ENCODE results near the gene WDR1. TPM values are rescaled to one million over a fixed set of nuclear protein-coding genes. Genes with fewer than 3 reads are reported as not detected.

WDR1 gene
- total RNA-seq, 1 experiment from 2014 or later = 199 TPM

- BruUV-seq (replicated peaks) = no TSS peak
- DNase-seq = no peak
- no peak overlapping the region for H3K4me3 Mint-ChIP-seq (ENCODE audit: low read depth, unreplicated experiment)
- CTCF ChIA-PET = no interaction called here
- no peaks in the 10 kb centered on the region for H3K27me3 Mint-ChIP-seq (ENCODE audit: unreplicated experiment)
- TF ChIP-seq, protein P1, sequence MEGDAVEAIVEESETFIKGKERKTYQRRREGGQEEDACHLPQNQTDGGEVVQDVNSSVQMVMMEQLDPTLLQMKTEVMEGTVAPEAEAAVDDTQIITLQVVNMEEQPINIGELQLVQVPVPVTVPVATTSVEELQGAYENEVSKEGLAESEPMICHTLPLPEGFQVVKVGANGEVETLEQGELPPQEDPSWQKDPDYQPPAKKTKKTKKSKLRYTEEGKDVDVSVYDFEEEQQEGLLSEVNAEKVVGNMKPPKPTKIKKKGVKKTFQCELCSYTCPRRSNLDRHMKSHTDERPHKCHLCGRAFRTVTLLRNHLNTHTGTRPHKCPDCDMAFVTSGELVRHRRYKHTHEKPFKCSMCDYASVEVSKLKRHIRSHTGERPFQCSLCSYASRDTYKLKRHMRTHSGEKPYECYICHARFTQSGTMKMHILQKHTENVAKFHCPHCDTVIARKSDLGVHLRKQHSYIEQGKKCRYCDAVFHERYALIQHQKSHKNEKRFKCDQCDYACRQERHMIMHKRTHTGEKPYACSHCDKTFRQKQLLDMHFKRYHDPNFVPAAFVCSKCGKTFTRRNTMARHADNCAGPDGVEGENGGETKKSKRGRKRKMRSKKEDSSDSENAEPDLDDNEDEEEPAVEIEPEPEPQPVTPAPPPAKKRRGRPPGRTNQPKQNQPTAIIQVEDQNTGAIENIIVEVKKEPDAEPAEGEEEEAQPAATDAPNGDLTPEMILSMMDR (IDR thresholded peaks at IDR 0.05; ENCODE audit: unreplicated experiment) = no peak
- H3K4me1 Mint-ChIP-seq (ENCODE audit: low read depth, unreplicated experiment) = no peaks in the 10 kb centered on the region
- no peak overlapping the region for H3K27ac Mint-ChIP-seq (ENCODE audit: unreplicated experiment)
- H3K36me3 Mint-ChIP-seq (ENCODE audit: insufficient read depth, unreplicated experiment) = peaks cover 28% of the 10 kb centered on the region
- H3K9me3 Mint-ChIP-seq (ENCODE audit: low read depth, unreplicated experiment) = no peaks in the 10 kb centered on the region
- intact Hi-C loops (cut with micrococcal nuclease; ENCODE audit: unreplicated experiment) = no loop called here
These were observed 33.9 kb downstream of the WDR1 start for GRCh38 chr4:10082459-10083272.

GRCh38 chr4:10082047-10082446 is 34.6 kb downstream of the WDR1 start:
- TF ChIP-seq, protein P1 (IDR thresholded peaks at IDR 0.05; ENCODE audit: unreplicated experiment) = no peak
- H3K27ac Mint-ChIP-seq (ENCODE audit: unreplicated experiment) = no peak overlapping the region
- DNase-seq = no peak
- no peaks in the 10 kb centered on the region for H3K9me3 Mint-ChIP-seq (ENCODE audit: low read depth, unreplicated experiment)
- intact Hi-C loops (cut with micrococcal nuclease; ENCODE audit: unreplicated experiment) = no loop called here
- no peak overlapping the region for H3K4me3 Mint-ChIP-seq (ENCODE audit: low read depth, unreplicated experiment)
- CTCF ChIA-PET = no interaction called here
- BruUV-seq (replicated peaks) = no TSS peak
- no peaks in the 10 kb centered on the region for H3K27me3 Mint-ChIP-seq (ENCODE audit: unreplicated experiment)
- no peaks in the 10 kb centered on the region for H3K4me1 Mint-ChIP-seq (ENCODE audit: low read depth, unreplicated experiment)
- H3K36me3 Mint-ChIP-seq (ENCODE audit: insufficient read depth, unreplicated experiment) = peaks cover 22% of the 10 kb centered on the region

GRCh38 chr4:10081218-10081606 is 35.4 kb downstream of the WDR1 start:
- TF ChIP-seq, protein P1 (IDR thresholded peaks at IDR 0.05; ENCODE audit: unreplicated experiment) = no peak
- no peaks in the 10 kb centered on the region for H3K4me1 Mint-ChIP-seq (ENCODE audit: low read depth, unreplicated experiment)
- H3K27me3 Mint-ChIP-seq (ENCODE audit: unreplicated experiment) = no peaks in the 10 kb centered on the region
- H3K27ac Mint-ChIP-seq (ENCODE audit: unreplicated experiment) = no peak overlapping the region
- peaks cover 18% of the 10 kb centered on the region for H3K36me3 Mint-ChIP-seq (ENCODE audit: insufficient read depth, unreplicated experiment)
- no peak for DNase-seq
- H3K9me3 Mint-ChIP-seq (ENCODE audit: low read depth, unreplicated experiment) = no peaks in the 10 kb centered on the region
- CTCF ChIA-PET = no interaction called here
- intact Hi-C loops (cut with micrococcal nuclease; ENCODE audit: unreplicated experiment) = no loop called here
- BruUV-seq (replicated peaks) = no TSS peak
- H3K4me3 Mint-ChIP-seq (ENCODE audit: low read depth, unreplicated experiment) = no peak overlapping the region

- CTCF ChIA-PET = no interaction called here
- no peak overlapping the region for H3K4me3 Mint-ChIP-seq (ENCODE audit: low read depth, unreplicated experiment)
- no peaks in the 10 kb centered on the region for H3K9me3 Mint-ChIP-seq (ENCODE audit: low read depth, unreplicated experiment)
- BruUV-seq (replicated peaks) = no TSS peak
- H3K27ac Mint-ChIP-seq (ENCODE audit: unreplicated experiment) = no peak overlapping the region
- no peak for DNase-seq
- no peaks in the 10 kb centered on the region for H3K4me1 Mint-ChIP-seq (ENCODE audit: low read depth, unreplicated experiment)
- no peaks in the 10 kb centered on the region for H3K27me3 Mint-ChIP-seq (ENCODE audit: unreplicated experiment)
- TF ChIP-seq, protein P1 (IDR thresholded peaks at IDR 0.05; ENCODE audit: unreplicated experiment) = no peak
- peaks cover 18% of the 10 kb centered on the region for H3K36me3 Mint-ChIP-seq (ENCODE audit: insufficient read depth, unreplicated experiment)
- intact Hi-C loops (cut with micrococcal nuclease; ENCODE audit: unreplicated experiment) = no loop called here
These were observed 35.9 kb downstream of the WDR1 start for GRCh38 chr4:10080589-10081217.

Measured in Calu3 (cell line).